Measurements from ENCODE around the gene MOGAT3. TPM values are rescaled to one million over a fixed set of nuclear protein-coding genes. Genes with fewer than 3 reads are reported as not detected.

MOGAT3 gene
- total and polyA plus RNA-seq, 9 of the 15 experiments (the other 6 are each of a cell fraction or from before 2014, with no cell fraction given) = 0.07 to 0.17 (median 0.13) TPM; not detected in 6

DNA sequence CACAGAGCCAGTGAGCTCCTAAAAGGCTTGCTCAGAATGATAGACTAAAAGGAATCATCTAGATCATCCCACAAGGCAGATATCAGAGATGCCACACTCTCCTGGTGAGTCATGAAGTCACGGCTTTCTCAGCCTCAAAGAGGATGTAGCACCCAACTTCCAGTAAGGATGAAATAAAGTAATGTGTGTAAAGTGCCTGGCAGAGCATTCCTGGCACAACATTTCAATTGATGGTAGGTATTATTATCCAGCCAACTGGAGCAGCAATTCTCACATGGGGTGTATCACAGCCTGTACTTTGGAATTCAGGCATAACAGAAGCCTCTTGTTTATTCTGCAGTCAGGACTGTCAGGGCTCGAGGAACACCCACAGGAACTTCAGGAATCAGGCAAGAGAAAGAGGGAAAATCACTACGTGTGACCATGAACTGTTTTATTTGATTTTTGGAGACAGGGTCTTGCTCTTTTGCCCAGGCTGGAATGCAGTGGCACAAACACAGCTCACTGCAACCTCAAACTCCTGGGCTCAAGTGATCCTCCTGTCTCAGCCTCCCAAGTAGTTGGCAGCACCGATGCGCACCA lies 15.5 kb downstream of the MOGAT3 start (continued):
- TF ChIP-seq, protein P1, sequence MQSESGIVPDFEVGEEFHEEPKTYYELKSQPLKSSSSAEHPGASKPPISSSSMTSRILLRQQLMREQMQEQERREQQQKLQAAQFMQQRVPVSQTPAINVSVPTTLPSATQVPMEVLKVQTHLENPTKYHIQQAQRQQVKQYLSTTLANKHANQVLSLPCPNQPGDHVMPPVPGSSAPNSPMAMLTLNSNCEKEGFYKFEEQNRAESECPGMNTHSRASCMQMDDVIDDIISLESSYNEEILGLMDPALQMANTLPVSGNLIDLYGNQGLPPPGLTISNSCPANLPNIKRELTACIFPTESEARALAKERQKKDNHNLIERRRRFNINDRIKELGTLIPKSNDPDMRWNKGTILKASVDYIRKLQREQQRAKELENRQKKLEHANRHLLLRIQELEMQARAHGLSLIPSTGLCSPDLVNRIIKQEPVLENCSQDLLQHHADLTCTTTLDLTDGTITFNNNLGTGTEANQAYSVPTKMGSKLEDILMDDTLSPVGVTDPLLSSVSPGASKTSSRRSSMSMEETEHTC (IDR thresholded peaks at IDR 0.05) = 0 out of 2 replicates have a peak, but pooled peaks have one; percentile 37
- no peak for TF ChIP-seq ARNT (IDR thresholded peaks at IDR 0.05)

DNA sequence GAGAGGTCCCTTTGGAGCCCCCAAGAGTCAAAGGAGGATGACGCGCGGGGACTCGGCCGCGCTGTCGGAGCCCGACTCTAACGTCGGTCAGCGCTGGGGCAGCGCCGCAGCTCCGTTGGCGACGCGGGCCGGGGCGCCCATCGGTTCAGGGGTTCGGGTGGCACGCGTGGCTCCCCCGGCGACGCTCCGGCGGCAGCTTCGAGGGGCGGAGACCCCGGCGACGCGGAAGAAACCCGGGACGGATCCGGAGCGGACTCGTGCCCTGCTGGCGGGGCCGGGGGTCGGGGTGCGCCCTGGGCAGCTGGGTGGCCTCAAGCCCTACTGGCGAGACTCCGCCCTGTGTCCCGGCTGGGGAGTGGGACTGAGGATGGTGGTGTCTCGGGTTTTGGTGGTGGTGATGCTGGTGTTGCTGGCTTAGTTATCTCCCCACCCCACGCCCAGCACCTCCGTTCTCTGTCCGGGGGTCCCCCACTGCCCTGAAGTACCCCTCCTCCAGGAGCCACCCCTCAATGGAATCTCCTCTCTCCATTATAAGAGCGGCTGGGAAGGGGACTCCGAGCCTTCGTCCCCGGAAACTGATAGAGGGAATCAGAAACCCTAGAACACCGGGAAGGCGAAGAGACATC lies 20.6 kb downstream of the MOGAT3 start, which contains the start of gene NAT16:
TSS of gene NAT16 (minus strand) at position 164 of the 626 bp plus-strand sequence. CDS start 5,486 bp downstream, outside the sequence.
- H3K36me3 ChIP-seq (ENCODE audit: control insufficient read depth, insufficient read depth, low read length) = no peaks in the 10 kb centered on the region
- H3K79me2 ChIP-seq (ENCODE audit: control insufficient read depth, insufficient read depth, low read length) = no peaks in the 10 kb centered on the region
- no TSS peak for BruUV-seq (replicated peaks)
- DNase-seq (ENCODE audit: extremely low read depth in 1 of 4, low spot score in 3 of 4) = peak in 1 of 4 experiments; percentile 18
- peaks cover 22 to 24% of the 10 kb centered on the region in 2 experiments; a peak in 4 of 5 replicates for H3K27me3 ChIP-seq (ENCODE audit: control insufficient read depth in 2 of 2, insufficient read depth in 2 of 2, low read length in 2 of 2)
- intact Hi-C loops (cut with micrococcal nuclease) (no loop called here), in situ Hi-C loops (cut with MboI) (no loop called here)
- POLR2A ChIA-PET = no interaction called here
- WGBS (ENCODE audit: insufficient coverage, low coverage, missing lambda C conversion rate) = 38% methylated on average over 47 of the region's 56 CpGs
- H3K27ac ChIP-seq (ENCODE audit: extremely low read depth, low read depth, low read length) = no peak within 1 kb of the TSS
- H3K4me3 ChIP-seq = no peak within 1 kb of the TSS
- H3K4me1 ChIP-seq (replicated peaks in 1 of 2; ENCODE audit: control insufficient read depth in 2 of 2, insufficient read depth in 2 of 2, low read length in 2 of 2) = peaks cover 4 to 16% of the 10 kb centered on the region in 2 experiments; a peak in 3 of 5 replicates
- H3K4me2 ChIP-seq (ENCODE audit: insufficient read depth, low read length) = no peak within 1 kb of the TSS
- CTCF ChIA-PET (ENCODE audit: low intra/inter-chr PET ratio) = no interaction called here
- H2AFZ ChIP-seq (ENCODE audit: low read depth, low read length) = no peak within 1 kb of the TSS
- peak within 1 kb of the TSS in 1 of 2 experiments; percentile 69; a peak in 2 of 4 replicates for H3K9ac ChIP-seq (ENCODE audit: insufficient read depth in 1 of 2, low read depth in 2 of 2, low read length in 2 of 2)
- no peak for ATAC-seq
- no peaks in the 10 kb centered on the region for H3K9me1 ChIP-seq (ENCODE audit: control insufficient read depth, insufficient read depth, low read length)
- no peaks in the 10 kb centered on the region for H3K9me3 ChIP-seq (replicated peaks; ENCODE audit: control insufficient read depth, insufficient read depth, low read depth, low read length)
- TF ChIP-seq ESRRB (CRISPR knock-in tag; IDR thresholded peaks at IDR 0.05; ENCODE audit: borderline replicate concordance) = no peak
- no peak for TF ChIP-seq FOXA3 (CRISPR knock-in tag; conservative IDR thresholded peaks at IDR 0.05 in 1 of 2, IDR thresholded peaks at IDR 0.05 in 1 of 2)
- no peak for TF ChIP-seq ARID1B (IDR thresholded peaks at IDR 0.05)
- no peak for TF ChIP-seq SREBF2 (CRISPR knock-in tag; IDR thresholded peaks at IDR 0.05)
- TF ChIP-seq HNRNPL (IDR thresholded peaks at IDR 0.05; ENCODE audit: low read depth, low read length) = peak; percentile 63; the same call in 1 of the 2 replicates
- TF ChIP-seq, protein P2, sequence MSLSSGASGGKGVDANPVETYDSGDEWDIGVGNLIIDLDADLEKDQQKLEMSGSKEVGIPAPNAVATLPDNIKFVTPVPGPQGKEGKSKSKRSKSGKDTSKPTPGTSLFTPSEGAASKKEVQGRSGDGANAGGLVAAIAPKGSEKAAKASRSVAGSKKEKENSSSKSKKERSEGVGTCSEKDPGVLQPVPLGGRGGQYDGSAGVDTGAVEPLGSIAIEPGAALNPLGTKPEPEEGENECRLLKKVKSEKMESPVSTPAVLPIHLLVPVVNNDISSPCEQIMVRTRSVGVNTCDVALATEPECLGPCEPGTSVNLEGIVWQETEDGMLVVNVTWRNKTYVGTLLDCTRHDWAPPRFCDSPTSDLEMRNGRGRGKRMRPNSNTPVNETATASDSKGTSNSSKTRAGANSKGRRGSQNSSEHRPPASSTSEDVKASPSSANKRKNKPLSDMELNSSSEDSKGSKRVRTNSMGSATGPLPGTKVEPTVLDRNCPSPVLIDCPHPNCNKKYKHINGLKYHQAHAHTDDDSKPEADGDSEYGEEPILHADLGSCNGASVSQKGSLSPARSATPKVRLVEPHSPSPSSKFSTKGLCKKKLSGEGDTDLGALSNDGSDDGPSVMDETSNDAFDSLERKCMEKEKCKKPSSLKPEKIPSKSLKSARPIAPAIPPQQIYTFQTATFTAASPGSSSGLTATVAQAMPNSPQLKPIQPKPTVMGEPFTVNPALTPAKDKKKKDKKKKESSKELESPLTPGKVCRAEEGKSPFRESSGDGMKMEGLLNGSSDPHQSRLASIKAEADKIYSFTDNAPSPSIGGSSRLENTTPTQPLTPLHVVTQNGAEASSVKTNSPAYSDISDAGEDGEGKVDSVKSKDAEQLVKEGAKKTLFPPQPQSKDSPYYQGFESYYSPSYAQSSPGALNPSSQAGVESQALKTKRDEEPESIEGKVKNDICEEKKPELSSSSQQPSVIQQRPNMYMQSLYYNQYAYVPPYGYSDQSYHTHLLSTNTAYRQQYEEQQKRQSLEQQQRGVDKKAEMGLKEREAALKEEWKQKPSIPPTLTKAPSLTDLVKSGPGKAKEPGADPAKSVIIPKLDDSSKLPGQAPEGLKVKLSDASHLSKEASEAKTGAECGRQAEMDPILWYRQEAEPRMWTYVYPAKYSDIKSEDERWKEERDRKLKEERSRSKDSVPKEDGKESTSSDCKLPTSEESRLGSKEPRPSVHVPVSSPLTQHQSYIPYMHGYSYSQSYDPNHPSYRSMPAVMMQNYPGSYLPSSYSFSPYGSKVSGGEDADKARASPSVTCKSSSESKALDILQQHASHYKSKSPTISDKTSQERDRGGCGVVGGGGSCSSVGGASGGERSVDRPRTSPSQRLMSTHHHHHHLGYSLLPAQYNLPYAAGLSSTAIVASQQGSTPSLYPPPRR (CRISPR knock-in tag; IDR thresholded peaks at IDR 0.05; ENCODE audit: borderline replicate concordance) = no peak
- TF ChIP-seq ZBTB7A (IDR thresholded peaks at IDR 0.05; ENCODE audit: borderline replicate concordance, control insufficient read depth, low read depth, low read length) = peak; percentile 15; the same call in 1 of the 2 replicates
- TF ChIP-seq POLR2AphosphoS5 (IDR thresholded peaks at IDR 0.05; ENCODE audit: control insufficient read depth, insufficient read depth, low read depth, low read length) = no peak
- no peaks in the 10 kb centered on the region for H4K20me1 ChIP-seq (replicated peaks; ENCODE audit: control insufficient read depth, insufficient read depth, low read length)
- FAIRE-seq = no peak

All from K562 (cell line).